RWPE1 (cell line): ENCODE measurements around the gene VSIG4.

Experiments
- CTCF ChIA-PET: fragments of 350-600 bp; sonication (Branson Sonifier 250); formaldehyde crosslinking; extraction: SDS; loops from one replicate; lab custom pipeline; 2021; lab: Yijun Ruan, JAX
- POLR2A ChIA-PET: fragments of 400-600 bp; formaldehyde crosslinking; extraction: SDS; loops from one replicate; lab custom pipeline; 2020; ENCODE audit warnings: antibody characterized with exemption; ENCODE audit not compliant: low non-redundant PET; lab: Yijun Ruan, JAX
- DNase-seq: peaks from one replicate; pipeline ENCODE4 v3.0.0; 2012; ENCODE audit warnings: low spot score
- H3K27ac ChIP-seq: fragments of 450-650 bp; 2 replicates; pipeline ENCODE4 v1.5.1; 2017
- TF ChIP-seq, protein P1 (sequence below): fragments of 450-650 bp; conservative IDR thresholded peaks from 2 replicates; pipeline ENCODE4 v1.5.1; 2017; ENCODE audit warnings: low read depth, mild to moderate bottlenecking

The VSIG4 gene

DNA sequence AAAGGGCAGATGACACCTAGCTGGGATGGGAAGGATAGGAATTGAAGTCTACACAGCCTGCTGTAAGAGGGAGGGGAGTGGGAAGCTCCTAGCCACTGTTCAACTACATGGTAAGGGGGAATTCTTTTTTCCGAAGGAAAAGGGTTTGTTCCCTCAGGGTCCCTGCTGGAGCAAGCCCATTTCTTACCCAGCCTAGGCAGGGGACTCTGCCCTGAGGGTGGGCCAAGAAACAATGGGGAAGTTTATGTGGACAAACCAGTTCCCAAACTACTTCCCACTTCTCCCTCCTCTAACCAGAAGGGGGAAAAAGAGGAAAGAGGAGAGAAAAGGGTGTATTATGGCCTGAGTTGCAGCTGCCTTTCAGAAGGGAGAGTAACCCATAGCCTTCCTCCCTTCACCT lies 13.5 kb upstream of the VSIG4 start:
- ChIA-PET POLR2A (no interaction called here), CTCF (no interaction called here)
- no peak overlapping the region for H3K27ac ChIP-seq
- DNase-seq, result no peak
- TF ChIP-seq, protein P1, sequence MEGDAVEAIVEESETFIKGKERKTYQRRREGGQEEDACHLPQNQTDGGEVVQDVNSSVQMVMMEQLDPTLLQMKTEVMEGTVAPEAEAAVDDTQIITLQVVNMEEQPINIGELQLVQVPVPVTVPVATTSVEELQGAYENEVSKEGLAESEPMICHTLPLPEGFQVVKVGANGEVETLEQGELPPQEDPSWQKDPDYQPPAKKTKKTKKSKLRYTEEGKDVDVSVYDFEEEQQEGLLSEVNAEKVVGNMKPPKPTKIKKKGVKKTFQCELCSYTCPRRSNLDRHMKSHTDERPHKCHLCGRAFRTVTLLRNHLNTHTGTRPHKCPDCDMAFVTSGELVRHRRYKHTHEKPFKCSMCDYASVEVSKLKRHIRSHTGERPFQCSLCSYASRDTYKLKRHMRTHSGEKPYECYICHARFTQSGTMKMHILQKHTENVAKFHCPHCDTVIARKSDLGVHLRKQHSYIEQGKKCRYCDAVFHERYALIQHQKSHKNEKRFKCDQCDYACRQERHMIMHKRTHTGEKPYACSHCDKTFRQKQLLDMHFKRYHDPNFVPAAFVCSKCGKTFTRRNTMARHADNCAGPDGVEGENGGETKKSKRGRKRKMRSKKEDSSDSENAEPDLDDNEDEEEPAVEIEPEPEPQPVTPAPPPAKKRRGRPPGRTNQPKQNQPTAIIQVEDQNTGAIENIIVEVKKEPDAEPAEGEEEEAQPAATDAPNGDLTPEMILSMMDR, result no peak

DNA sequence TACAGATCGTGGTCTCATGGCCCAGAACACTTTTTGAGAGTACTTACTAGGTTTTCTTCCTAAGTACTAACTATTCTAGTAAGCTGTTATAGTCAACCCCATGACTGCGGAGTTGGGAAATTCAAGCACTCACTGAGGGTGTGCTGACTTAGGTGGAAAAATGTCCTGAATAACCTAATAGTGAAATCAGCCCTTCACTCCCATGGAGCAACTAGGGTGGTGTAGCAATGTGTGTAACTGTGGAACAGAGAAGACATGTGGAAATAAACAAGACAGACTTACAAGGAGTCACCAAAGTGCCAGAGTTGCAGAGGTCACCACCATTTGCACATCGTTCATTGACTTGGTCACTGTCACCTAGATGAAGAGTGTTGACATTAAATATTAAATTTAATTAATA lies 12.1 kb upstream of the VSIG4 start:
- no peak overlapping the region for H3K27ac ChIP-seq
- TF ChIP-seq, protein P1, result no peak
- DNase-seq, result no peak
- CTCF ChIA-PET, result no interaction called here
- POLR2A ChIA-PET, result no interaction called here

DNA sequence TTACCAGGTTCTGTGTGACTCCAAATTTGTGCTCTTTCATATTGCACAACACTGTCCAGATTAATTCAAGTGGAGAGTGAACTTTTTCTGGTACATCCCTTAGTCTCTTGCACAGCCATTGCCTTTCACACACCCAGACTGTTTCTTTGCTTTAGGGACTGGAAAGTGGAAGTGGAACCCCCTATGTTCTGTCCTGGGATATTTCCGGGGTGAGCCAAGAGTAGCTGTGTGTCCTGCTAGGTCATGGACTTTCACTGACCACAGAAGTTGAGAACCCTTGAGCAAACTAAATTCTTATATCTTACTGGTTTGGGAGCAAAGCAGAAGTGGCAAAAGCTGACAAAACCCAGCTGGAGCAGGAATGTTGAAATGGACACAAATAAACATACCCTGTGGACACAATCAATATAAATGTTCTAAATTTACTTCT lies 10.3 kb upstream of the VSIG4 start:
- CTCF ChIA-PET, result no interaction called here
- no peak for DNase-seq
- TF ChIP-seq, protein P1, result no peak
- no peak overlapping the region for H3K27ac ChIP-seq
- POLR2A ChIA-PET, result no interaction called here

DNA sequence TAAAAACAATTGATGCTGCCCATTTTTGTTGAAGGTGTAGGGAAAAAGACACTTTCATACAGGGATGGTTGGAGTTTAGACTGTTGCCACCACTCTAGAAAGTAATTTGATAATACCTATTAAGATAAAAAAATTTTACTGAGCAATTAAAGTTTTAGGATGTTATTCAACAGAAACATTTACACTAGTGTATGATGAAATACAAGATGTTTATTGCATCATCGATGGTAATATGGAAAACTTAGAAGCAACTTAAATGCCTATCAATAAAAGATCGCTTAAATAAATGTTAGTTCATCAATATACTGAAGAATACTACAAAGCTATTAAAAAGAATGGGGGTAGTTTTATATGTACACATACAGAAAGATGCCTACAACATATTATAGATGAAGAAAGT lies 9.2 kb upstream of the VSIG4 start:
- ChIA-PET POLR2A (no interaction called here), CTCF (no interaction called here)
- TF ChIP-seq, protein P1, result no peak
- no peak overlapping the region for H3K27ac ChIP-seq
- no peak for DNase-seq

DNA sequence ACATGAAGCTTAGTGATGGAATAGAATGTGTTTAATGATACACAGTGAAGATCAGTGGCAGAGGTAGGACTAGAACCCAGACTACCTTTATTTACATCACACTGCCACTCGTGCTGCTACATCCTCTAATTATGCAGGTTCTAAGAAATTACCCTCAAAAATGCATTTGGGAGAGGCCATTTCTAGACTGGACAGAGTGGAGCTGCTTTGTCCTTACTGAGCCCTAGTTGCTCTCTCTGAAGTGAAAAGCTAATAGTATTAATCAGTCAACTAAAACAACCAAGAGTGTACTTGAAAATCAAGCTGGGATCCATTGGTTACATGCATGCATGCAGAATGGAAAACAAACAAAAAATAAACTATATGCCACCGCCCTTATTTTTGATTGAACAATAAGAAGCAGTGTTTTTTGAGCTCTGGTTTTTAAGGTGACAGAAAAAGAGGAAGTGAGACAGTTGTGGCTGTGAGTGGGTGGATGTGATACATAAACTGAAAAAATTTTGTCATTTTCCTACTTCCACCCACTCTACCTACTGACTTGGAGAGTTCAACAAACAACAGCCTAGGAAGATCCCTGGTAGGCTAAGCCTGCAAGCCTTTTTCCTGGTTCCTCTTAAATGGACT lies 6.8 kb upstream of the VSIG4 start:
- ChIA-PET POLR2A (no interaction called here), CTCF (no interaction called here)
- DNase-seq, result no peak
- TF ChIP-seq, protein P1, result no peak
- no peak overlapping the region for H3K27ac ChIP-seq

DNA sequence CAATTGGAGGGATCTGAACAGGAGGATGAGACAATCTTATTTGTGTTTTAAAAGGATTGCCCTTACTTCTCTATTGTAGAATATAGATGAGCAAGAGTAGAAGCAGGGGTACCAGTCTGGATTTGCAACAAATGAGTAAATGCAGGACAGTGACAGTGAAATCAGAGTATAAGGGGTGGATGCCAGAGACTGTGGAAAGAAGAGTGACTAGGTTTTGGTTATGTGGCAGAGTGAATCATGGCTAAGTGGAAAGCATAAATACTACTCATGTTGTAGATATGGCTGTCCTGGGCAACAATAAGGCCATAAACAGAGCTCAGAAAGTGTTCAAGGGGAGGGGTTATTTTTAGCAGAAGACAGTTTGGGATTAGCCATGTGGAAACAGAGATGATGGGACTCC lies 6.0 kb upstream of the VSIG4 start:
- ChIA-PET POLR2A (no interaction called here), CTCF (no interaction called here)
- TF ChIP-seq, protein P1, result no peak
- H3K27ac ChIP-seq, result no peak overlapping the region
- DNase-seq, result no peak

DNA sequence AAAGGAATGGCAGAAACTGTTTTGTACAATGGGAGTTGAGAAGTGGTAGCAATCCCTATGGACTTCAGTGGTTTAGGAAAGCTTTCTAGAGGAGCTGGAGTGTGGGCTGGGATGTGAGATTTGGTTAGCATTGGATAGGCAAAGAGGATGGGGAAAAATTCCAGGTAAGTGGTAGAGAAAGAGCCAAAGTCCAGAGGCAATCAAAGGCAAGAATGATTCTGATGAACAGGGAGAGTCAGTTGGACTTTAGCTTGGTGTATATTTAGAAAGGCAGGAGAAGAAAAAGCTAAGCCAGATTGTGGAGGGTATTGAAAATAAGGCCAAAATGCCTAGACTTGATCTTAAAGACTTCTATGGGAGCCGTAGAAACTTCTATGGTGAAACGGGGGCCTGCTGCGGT lies 3.7 kb upstream of the VSIG4 start:
- H3K27ac ChIP-seq, result no peak overlapping the region
- no peak for DNase-seq
- TF ChIP-seq, protein P1, result no peak
- POLR2A ChIA-PET, result no interaction called here
- CTCF ChIA-PET, result no interaction called here
